ENCODE data around the gene MAPKBP1. TPM values are rescaled to one million over a fixed set of nuclear protein-coding genes. Genes with fewer than 3 reads are reported as not detected.

Gene MAPKBP1
- total and polyA plus RNA-seq, 2 of the 13 experiments (the other 11 are each of a cell fraction or from before 2014, with no cell fraction given) = 3.0 to 7.3 TPM

DNA sequence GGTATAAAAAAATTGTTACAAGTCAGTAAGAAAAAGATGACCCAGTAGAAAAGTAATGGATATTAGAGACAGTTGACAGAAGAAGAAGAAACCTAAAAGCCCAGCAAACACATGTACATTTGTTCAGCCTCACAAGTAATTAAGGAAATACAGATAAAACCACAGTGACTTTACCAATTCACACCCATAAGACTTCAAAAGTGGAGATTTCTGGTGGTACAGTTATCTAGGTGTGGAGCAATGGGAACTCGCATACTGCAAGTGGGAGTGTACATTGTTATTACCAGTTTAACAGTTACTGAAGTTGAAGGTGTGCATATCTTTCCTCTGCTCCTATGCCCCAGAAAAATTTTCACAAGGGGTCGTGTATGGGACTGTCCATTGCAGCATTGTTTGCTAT, 18.1 kb upstream of the MAPKBP1 start:
- ChIA-PET POLR2A (no interaction called here), CTCF (ENCODE audit: low intra/inter-chr PET ratio, low total read pairs) (no interaction called here)
- no peak for TF ChIP-seq XRCC5 (optimal IDR thresholded peaks at IDR 0.05; ENCODE audit: low read length)
- no peak for TF ChIP-seq ZNF776 (CRISPR knock-in tag; IDR thresholded peaks at IDR 0.05)
- no peak for TF ChIP-seq ZNF746 (CRISPR knock-in tag; IDR thresholded peaks at IDR 0.05)
- TF ChIP-seq TRIM24 (CRISPR knock-in tag; IDR thresholded peaks at IDR 0.05) = no peak
- BruUV-seq (replicated peaks) = no TSS peak
- H3K27me3 ChIP-seq (ENCODE audit: control insufficient read depth in 1 of 2, insufficient read depth in 2 of 2, low read length in 2 of 2) = no peaks in the 10 kb centered on the region
- H3K36me3 ChIP-seq (replicated peaks in 1 of 2; ENCODE audit: control insufficient read depth in 1 of 2, insufficient read depth in 2 of 2, low read length in 2 of 2) = peaks cover 5 to 34% of the 10 kb centered on the region in 2 experiments; a peak in 4 of 5 replicates
- no peak overlapping the region for H3K27ac ChIP-seq (ENCODE audit: extremely low read length, insufficient read depth, low read length)
- in situ Hi-C loops (cut with HindIII; ENCODE audit: extremely low pct_ligation_motif_present, low pct_unique_long_range_greater_than_20kb) = no loop called here
- H3K9me3 ChIP-seq (ENCODE audit: low read length) = no peaks in the 10 kb centered on the region
- H3K4me2 ChIP-seq (ENCODE audit: low read depth, low read length) = no peak overlapping the region
- DNase-seq (ENCODE audit: low spot score) = no peak
- H3K79me2 ChIP-seq (ENCODE audit: insufficient read depth, low read length) = no peaks in the 10 kb centered on the region
- no peaks in the 10 kb centered on the region; the same call in 1 of the 2 replicates for H4K20me1 ChIP-seq (ENCODE audit: insufficient read depth, low read length)
- H3K4me1 ChIP-seq (ENCODE audit: insufficient read depth, low read length) = no peaks in the 10 kb centered on the region
- no peak overlapping the region for H3K9ac ChIP-seq (ENCODE audit: insufficient read depth, low read depth, low read length)
- 100% methylated on average over 2 of the region's 2 CpGs for WGBS (ENCODE audit: low lambda C conversion rate)
- intact Hi-C loops (cut with micrococcal nuclease; ENCODE audit: unreplicated experiment) = no loop called here
- ATAC-seq = no peak
- no peak overlapping the region for H2AFZ ChIP-seq (ENCODE audit: low read length)
- FAIRE-seq = no peak
- no peak overlapping the region for H3K4me3 ChIP-seq (replicated peaks in 1 of 3; ENCODE audit: insufficient read depth in 1 of 3, low read depth in 2 of 3, low read length in 3 of 3)

DNA sequence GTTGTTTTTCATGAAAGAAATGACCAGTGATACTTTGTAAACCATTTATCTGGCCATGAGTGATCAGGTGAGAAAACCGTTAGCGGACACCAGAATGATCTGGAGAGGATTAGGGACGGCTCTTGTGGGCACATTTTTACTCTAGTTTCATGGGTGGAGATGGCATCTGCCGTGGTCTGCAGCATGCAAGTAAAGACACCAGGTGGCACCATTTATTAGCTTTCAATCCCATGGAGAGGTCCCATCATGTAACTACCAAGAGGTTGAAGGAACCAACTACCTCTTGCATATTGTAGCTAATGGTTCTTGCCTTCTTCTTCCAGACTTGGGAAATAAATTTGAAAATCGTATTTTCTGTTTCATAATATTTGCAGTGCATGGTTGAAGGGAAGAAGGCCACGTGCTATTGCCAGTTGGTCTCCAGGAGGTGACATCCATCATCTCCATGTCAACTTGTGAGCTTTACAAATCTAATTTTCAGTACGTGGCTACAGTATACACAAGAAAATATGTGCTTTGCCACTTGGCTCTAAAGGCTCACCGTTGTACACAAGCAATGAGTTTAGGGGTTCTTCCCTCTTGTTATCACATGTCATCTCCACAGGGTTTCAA, 1.5 kb upstream of the MAPKBP1 start:
- Histone ChIP-seq H3K36me3 (replicated peaks in 1 of 2; ENCODE audit: control insufficient read depth in 1 of 2, insufficient read depth in 2 of 2, low read length in 2 of 2) (peaks cover 0 to 6% of the 10 kb centered on the region in 2 experiments; a peak in 2 of 5 replicates), H3K27ac (ENCODE audit: extremely low read length, insufficient read depth, low read length) (no peak overlapping the region), H3K4me1 (ENCODE audit: insufficient read depth, low read length) (peaks cover 42% of the 10 kb centered on the region), H2AFZ (ENCODE audit: low read length) (no peak overlapping the region), H3K4me3 (replicated peaks in 1 of 3; ENCODE audit: insufficient read depth in 1 of 3, low read depth in 2 of 3, low read length in 3 of 3) (peak overlapping the region in 1 of 3 experiments; percentile 91; a peak in 1 of 6 replicates), H3K79me2 (ENCODE audit: insufficient read depth, low read length) (peaks cover 3% of the 10 kb centered on the region), H3K9ac (ENCODE audit: insufficient read depth, low read depth, low read length) (no peak overlapping the region), H3K4me2 (ENCODE audit: low read depth, low read length) (peak overlapping the region; percentile 86), H3K9me3 (ENCODE audit: low read length) (no peaks in the 10 kb centered on the region), H4K20me1 (ENCODE audit: insufficient read depth, low read length) (no peaks in the 10 kb centered on the region), H3K27me3 (ENCODE audit: control insufficient read depth in 1 of 2, insufficient read depth in 2 of 2, low read length in 2 of 2) (no peaks in the 10 kb centered on the region; a peak in 1 of 5 replicates)
- ChIA-PET POLR2A (interaction anchor here (1.4 to 3.3 kb wide), 2 partner anchors 38 to 132 kb away, joined by 4 to 20 read pairs; no protein-coding TSS in a partner anchor), CTCF (ENCODE audit: low intra/inter-chr PET ratio, low total read pairs) (interaction anchor here (3.9 to 4.7 kb wide), 2 partner anchors 34 to 38 kb away, joined by 25 to 98 read pairs; no protein-coding TSS in a partner anchor)
- ATAC-seq (peak; percentile 28), FAIRE-seq (peak; percentile 88), DNase-seq (ENCODE audit: low spot score) (peak; percentile 73)
- TF ChIP-seq SMC3 (IDR thresholded peaks at IDR 0.05; ENCODE audit: low read length) (peak; percentile 98), ZNF205 (CRISPR knock-in tag; IDR thresholded peaks at IDR 0.05) (peak; percentile 20; the same call in 1 of the 2 replicates), RBM22 (optimal IDR thresholded peaks at IDR 0.05; ENCODE audit: low read length) (peak; percentile 50), STAG1 (CRISPR knock-in tag; IDR thresholded peaks at IDR 0.05) (peak; percentile 91), CTCF (CRISPR knock-in tag; IDR thresholded peaks at IDR 0.05) (peak; percentile 86), DRAP1 (CRISPR knock-in tag; IDR thresholded peaks at IDR 0.05) (no peak), SAP130 (CRISPR knock-in tag; IDR thresholded peaks at IDR 0.05; ENCODE audit: low read depth) (0 out of 2 replicates have a peak, but pooled peaks have one; percentile 13), RAD21 (CRISPR knock-in tag; IDR thresholded peaks at IDR 0.05) (peak; percentile 88), ZNF781 (CRISPR knock-in tag; IDR thresholded peaks at IDR 0.05; ENCODE audit: borderline replicate concordance, not compliant biosample characterization) (no peak), SPEN (CRISPR knock-in tag; IDR thresholded peaks at IDR 0.05; ENCODE audit: low read depth) (0 out of 2 replicates have a peak, but pooled peaks have one; percentile 25)
- intact Hi-C loops (cut with micrococcal nuclease; ENCODE audit: unreplicated experiment) = loop anchor here (1.0 to 2.0 kb wide), 2 partner anchors 38 to 132 kb away; no protein-coding TSS in a partner anchor
- 41% methylated on average over 8 of the region's 8 CpGs for WGBS (ENCODE audit: low lambda C conversion rate)
- in situ Hi-C loops (cut with HindIII; ENCODE audit: extremely low pct_ligation_motif_present, low pct_unique_long_range_greater_than_20kb) = loop anchor here (5.0 kb wide), 1 partner anchor 39 kb away; no protein-coding TSS in a partner anchor
- no TSS peak for BruUV-seq (replicated peaks)
